HG02852 (cell line): Measurements from ENCODE around the gene OTOF.
"Not testable (repeated sequence)": the region's sequence is repeated elsewhere in the genome, so short reads cannot be mapped to it uniquely, and the experiment has no call there.

Experiments
- ATAC-seq: cut with Tn5 transposase; IDR thresholded peaks from one replicate; pipeline ENCODE4 v1.9.1; 2021; ENCODE audit warnings: mild to moderate bottlenecking, moderate library complexity; ENCODE audit not compliant: unreplicated experiment

The OTOF gene

GRCh38 chr2:26481706-26482105, 3.8 kb upstream of the OTOF start:
- no peak for ATAC-seq

GRCh38 chr2:26480566-26481423, 2.9 kb upstream of the OTOF start:
- no peak for ATAC-seq

- no peak for ATAC-seq
Observed at GRCh38 chr2:26479789-26480565, 2.1 kb upstream of the OTOF start.

GRCh38 chr2:26479131-26479788, 1.3 kb upstream of the OTOF start:
- ATAC-seq: no peak

GRCh38 chr2:26478366-26478765, 442 bp upstream of the OTOF start:
- no peak for ATAC-seq

GRCh38 chr2:26477126-26477910, 606 bp downstream of the OTOF start:
- no peak for ATAC-seq

- no peak for ATAC-seq
Observed at GRCh38 chr2:26475832-26476501, 2.0 kb downstream of the OTOF start.

GRCh38 chr2:26475037-26475436, 2.9 kb downstream of the OTOF start:
- no peak for ATAC-seq

GRCh38 chr2:26474261-26474785, 3.6 kb downstream of the OTOF start:
- ATAC-seq: no peak

- no peak for ATAC-seq
Observed at GRCh38 chr2:26473796-26474195, 4.1 kb downstream of the OTOF start.

GRCh38 chr2:26472821-26473655, 4.9 kb downstream of the OTOF start:
- ATAC-seq: no peak

GRCh38 chr2:26471766-26472706, 5.9 kb downstream of the OTOF start:
- ATAC-seq: no peak

- ATAC-seq: no peak
Observed at GRCh38 chr2:26471289-26471688, 6.6 kb downstream of the OTOF start.

GRCh38 chr2:26470601-26471260, 7.2 kb downstream of the OTOF start:
- no peak for ATAC-seq

GRCh38 chr2:26469955-26470354, 8.0 kb downstream of the OTOF start:
- no peak for ATAC-seq

GRCh38 chr2:26469092-26469710, 8.7 kb downstream of the OTOF start:
- ATAC-seq: no peak

- ATAC-seq: not testable (repeated sequence)
Observed at GRCh38 chr2:26468544-26468943, 9.4 kb downstream of the OTOF start.
